Measurements from ENCODE around the gene NAALADL1. TPM values are rescaled to one million over a fixed set of nuclear protein-coding genes. Genes with fewer than 3 reads are reported as not detected.

Gene NAALADL1
- total RNA-seq, 1 donor from 2014 or later, result 27.9 TPM

DNA sequence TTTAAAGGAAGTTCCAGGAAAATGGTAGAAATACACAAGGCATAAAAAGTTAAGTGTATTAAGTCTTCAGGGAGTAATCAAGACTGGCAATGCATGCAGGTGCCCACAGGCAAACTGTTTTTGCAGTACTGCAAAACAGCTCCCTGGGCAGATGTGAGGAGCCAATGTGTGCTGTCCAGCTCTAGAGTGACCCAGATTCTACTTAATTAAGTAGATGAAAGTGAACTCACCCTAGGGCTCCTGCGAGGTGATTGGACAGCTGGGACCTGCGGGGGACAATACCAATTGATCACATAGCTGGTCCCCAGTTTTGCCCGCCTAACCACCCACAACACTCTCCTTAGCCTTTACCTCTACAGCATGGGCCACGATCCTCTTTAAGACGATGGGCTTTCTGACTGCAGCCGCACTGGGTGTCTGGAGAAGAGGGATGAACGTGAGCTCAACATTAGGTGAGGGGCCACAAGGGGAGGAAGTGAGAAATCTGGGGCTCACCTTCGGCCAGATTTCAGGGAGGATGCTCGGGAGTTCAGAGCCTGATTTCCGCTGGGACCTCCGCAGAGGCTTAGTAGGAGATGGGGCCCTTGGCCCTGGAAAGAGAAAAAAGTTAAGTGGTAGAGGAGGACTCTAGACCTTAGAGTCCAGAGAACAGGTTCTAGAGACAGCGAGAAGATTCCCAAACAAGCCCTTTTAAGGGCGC is 24.9 kb upstream of the NAALADL1 start:
- TF ChIP-seq, protein P1, sequence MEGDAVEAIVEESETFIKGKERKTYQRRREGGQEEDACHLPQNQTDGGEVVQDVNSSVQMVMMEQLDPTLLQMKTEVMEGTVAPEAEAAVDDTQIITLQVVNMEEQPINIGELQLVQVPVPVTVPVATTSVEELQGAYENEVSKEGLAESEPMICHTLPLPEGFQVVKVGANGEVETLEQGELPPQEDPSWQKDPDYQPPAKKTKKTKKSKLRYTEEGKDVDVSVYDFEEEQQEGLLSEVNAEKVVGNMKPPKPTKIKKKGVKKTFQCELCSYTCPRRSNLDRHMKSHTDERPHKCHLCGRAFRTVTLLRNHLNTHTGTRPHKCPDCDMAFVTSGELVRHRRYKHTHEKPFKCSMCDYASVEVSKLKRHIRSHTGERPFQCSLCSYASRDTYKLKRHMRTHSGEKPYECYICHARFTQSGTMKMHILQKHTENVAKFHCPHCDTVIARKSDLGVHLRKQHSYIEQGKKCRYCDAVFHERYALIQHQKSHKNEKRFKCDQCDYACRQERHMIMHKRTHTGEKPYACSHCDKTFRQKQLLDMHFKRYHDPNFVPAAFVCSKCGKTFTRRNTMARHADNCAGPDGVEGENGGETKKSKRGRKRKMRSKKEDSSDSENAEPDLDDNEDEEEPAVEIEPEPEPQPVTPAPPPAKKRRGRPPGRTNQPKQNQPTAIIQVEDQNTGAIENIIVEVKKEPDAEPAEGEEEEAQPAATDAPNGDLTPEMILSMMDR (conservative IDR thresholded peaks at IDR 0.05; ENCODE audit: low read depth, low read length), result no peak
- H3K4me3 ChIP-seq (ENCODE audit: low read depth, low read length), result peak overlapping the region; percentile 81
- no peak for DNase-seq (ENCODE audit: low read depth)

DNA sequence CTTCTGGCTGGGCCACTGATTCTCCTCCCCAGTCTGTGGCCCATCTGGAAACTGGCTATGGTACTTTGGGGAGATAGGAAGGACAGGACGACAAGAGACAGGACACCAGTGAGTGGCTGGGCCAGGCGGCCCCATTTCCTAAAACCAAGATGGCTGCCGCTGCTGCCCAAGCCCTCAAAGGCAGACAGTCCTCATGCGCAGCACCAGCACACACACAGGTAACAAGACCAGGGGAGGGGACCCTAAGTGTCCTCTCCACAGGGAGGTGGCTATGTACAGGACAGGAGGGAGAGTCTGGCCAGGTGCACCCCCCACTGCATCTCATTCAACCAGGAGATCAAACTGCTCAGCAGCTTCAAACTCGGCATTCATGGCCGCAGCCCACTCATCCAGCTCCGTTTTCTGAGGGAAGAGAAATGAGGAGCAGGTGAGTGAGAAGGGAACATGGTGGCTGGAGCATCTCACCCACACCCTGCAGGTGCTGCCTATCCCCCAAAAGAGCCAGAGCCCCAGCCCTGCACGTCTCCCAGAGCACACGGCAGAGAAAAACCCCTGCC is 20.5 kb upstream of the NAALADL1 start:
- TF ChIP-seq, protein P1 (conservative IDR thresholded peaks at IDR 0.05; ENCODE audit: low read depth, low read length), result no peak
- no peak for DNase-seq (ENCODE audit: low read depth)
- no peak overlapping the region for H3K4me3 ChIP-seq (ENCODE audit: low read depth, low read length)

DNA sequence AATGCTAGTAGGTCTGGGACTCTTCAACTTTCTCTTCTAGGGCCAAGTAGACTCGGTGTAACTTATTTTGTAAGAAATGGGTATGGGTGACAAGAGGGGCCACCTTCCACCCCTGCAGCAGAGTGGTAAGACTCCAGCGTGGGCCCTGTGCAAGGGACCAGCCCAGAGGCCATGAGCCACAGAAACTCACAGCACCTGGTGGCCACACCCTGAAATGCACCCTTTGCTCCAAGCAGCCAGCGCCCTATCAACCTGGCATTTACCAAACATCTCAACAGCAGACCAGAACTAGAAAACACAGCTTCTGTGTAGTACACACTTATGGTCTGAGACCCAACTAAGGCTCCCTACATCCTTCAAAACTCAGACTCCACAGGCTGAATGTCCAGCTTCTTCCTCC is 19.8 kb upstream of the NAALADL1 start:
- TF ChIP-seq, protein P1 (conservative IDR thresholded peaks at IDR 0.05; ENCODE audit: low read depth, low read length), result peak; percentile 70
- no peak overlapping the region for H3K4me3 ChIP-seq (ENCODE audit: low read depth, low read length)
- no peak for DNase-seq (ENCODE audit: low read depth)

DNA sequence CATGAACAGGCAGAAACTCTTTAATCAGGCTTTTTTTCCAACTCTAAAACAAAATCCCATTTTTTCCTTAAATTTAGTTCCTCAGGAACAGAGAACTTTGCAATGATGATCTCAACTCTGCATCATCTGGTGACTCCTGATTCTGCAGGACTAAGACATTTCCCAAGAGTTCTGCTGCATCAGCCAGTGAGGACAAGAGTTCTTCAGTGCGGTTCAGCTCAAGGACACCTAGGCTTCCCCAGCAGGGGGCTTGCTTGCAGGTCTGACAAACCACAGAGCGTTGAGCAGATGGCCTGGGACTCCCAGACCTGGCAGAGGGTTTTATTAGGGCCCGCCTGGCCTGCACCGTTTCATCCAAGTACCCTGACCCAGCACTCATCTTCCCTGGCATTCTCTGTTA is 19.1 kb upstream of the NAALADL1 start:
- no peak overlapping the region for H3K4me3 ChIP-seq (ENCODE audit: low read depth, low read length)
- TF ChIP-seq, protein P1 (conservative IDR thresholded peaks at IDR 0.05; ENCODE audit: low read depth, low read length), result no peak
- DNase-seq (ENCODE audit: low read depth), result no peak

DNA sequence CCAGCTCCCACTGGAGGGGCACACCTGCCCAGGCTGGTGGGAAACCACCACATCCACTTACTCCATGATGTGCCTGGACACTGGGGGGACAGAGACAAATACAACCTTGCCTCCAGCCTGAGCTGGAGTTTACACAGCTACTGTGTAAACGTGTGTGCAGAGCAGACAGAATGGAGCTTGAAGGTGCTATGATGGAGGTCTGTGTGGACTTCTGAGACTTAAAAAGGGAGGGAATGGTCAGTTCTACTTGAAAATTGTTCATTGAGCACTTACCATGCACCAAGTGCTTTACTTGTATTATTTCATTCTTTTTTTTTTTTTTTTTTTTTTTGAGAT is 14.2 kb upstream of the NAALADL1 start:
- TF ChIP-seq, protein P1 (conservative IDR thresholded peaks at IDR 0.05; ENCODE audit: low read depth, low read length), result no peak
- no peak overlapping the region for H3K4me3 ChIP-seq (ENCODE audit: low read depth, low read length)
- DNase-seq (ENCODE audit: low read depth), result no peak

DNA sequence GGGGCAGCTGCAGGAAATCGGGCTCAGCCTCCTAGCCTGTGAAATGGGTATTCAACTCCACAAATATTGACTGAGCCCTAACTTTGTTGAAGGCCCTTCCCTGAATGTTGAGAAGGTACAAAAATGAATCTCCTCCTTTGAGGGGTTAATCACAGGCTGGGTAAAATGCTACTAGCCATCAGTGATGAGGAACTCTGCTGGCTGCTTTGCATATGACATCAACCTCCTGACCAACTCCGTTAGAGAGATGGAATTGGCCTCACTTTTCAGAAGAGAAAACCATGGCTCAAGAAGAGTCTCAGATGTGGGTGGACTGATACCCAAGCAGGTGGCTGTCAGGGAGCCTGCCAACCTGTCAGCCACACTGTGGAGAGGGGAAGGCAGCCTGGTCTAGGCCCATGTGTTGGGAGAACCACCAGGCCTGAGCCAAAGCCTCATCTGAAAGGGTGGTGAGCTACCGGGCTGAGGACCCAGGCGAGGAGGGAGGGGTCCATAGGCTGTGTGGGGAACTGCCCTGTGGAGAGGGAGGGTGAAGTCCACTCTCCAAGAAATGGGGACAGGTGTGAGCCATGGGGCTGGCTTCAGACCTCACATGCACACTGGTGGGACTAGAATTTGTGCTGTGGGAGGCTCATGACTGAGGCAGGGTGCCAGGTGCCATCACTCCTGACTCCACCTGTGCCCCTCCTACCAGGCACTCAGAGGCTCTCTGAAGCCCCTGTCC is 13.7 kb upstream of the NAALADL1 start:
- TF ChIP-seq, protein P1 (conservative IDR thresholded peaks at IDR 0.05; ENCODE audit: low read depth, low read length), result no peak
- H3K4me3 ChIP-seq (ENCODE audit: low read depth, low read length), result no peak overlapping the region
- no peak for DNase-seq (ENCODE audit: low read depth)

Measured in epithelial cell of proximal tubule (primary cell).